OCI-LY7 (cell line): ENCODE results near the gene KLLN. TPM values are rescaled to one million over a fixed set of nuclear protein-coding genes. Genes with fewer than 3 reads are reported as not detected.

Experiments used
- BruUV-seq: library from RNA; stranded (reverse); fragments of 400-500 nt; replicated peaks from 2 replicates; lab custom pipeline; 2021; lab: Mats Ljungman, UMichigan
- CTCF ChIA-PET: fragments of 300-600 bp; sonication (Branson Sonifier 250); formaldehyde crosslinking; loops from one replicate; lab custom pipeline; 2022; ENCODE audit warnings: antibody characterized with exemption; ENCODE audit not compliant: unreplicated experiment; lab: Charles Lee
- POLR2A ChIA-PET: fragments of 300-600 bp; sonication (Branson Sonifier 250); formaldehyde crosslinking; loops from one replicate; lab custom pipeline; 2022; ENCODE audit warnings: antibody characterized with exemption; lab: Charles Lee
- DNase-seq: peaks from one replicate; pipeline ENCODE4 v3.0.0-alpha.2; 2015; ENCODE audit warnings: low spot score
- H2AFZ ChIP-seq: fragments of 200-600 bp; sonication (generic), shearing (Covaris generic); 2 replicates; pipeline ENCODE4 v1.6.1; 2014; ENCODE audit warnings: mild to moderate bottlenecking, antibody characterized with exemption, low read length, moderate library complexity
- H3K27ac ChIP-seq: fragments of 200-600 bp; sonication (generic); 2 replicates; pipeline ENCODE4 v1.5.1; 2014; ENCODE audit warnings: mixed run types, low read depth, mild to moderate bottlenecking, moderate library complexity, low read length, inconsistent platforms; ENCODE audit not compliant: poor library complexity, severe bottlenecking
- H3K36me3 ChIP-seq: fragments of 200-600 bp; sonication (generic); 2 replicates; pipeline ENCODE4 v1.6.1; 2014; ENCODE audit warnings: mild to moderate bottlenecking, antibody characterized with exemption, low read length, moderate library complexity, mixed read lengths; ENCODE audit not compliant: insufficient read depth
- H3K4me1 ChIP-seq: fragments of 200-600 bp; sonication (generic); 2 replicates; pipeline ENCODE4 v1.5.1; 2014; ENCODE audit warnings: mild to moderate bottlenecking, low read length; ENCODE audit not compliant: insufficient read depth, poor library complexity, severe bottlenecking
- H3K4me2 ChIP-seq: fragments of 200-600 bp; sonication (generic); 2 replicates; pipeline ENCODE4 v1.6.1; 2014; ENCODE audit warnings: mild to moderate bottlenecking, low read length
- H3K4me3 ChIP-seq: fragments of 200-600 bp; sonication (generic); 2 replicates; pipeline ENCODE4 v1.5.1; 2014; ENCODE audit warnings: mild to moderate bottlenecking, low read depth, low read length; ENCODE audit not compliant: poor library complexity, severe bottlenecking
- H3K79me2 ChIP-seq: fragments of 200-600 bp; sonication (generic); 2 replicates; pipeline ENCODE4 v1.6.1; 2016; ENCODE audit warnings: low read depth, mild to moderate bottlenecking, low read length, moderate library complexity, mixed read lengths; ENCODE audit not compliant: insufficient read depth
- H3K9me2 ChIP-seq: fragments of 200-600 bp; sonication (generic); 2 replicates; pipeline ENCODE4 v1.6.1; 2016; ENCODE audit warnings: mild to moderate bottlenecking, low read length, mixed read lengths; ENCODE audit not compliant: insufficient read depth
- H3K9me3 ChIP-seq: fragments of 200-600 bp; sonication (generic); 2 replicates; pipeline ENCODE4 v1.6.1; 2014; ENCODE audit warnings: mild to moderate bottlenecking, mixed run types, low read length, mixed read lengths
- H4K20me1 ChIP-seq: fragments of 200-600 bp; sonication (generic); 2 replicates; pipeline ENCODE4 v1.6.1; 2014; ENCODE audit warnings: mild to moderate bottlenecking, antibody characterized with exemption, low read length, moderate library complexity, mixed read lengths; ENCODE audit not compliant: insufficient read depth
- CTCF ChIP-seq: fragments of 200-600 bp; sonication (generic); conservative IDR thresholded peaks from 2 replicates; pipeline ENCODE4 v1.5.1; 2014; ENCODE audit warnings: mild to moderate bottlenecking, antibody characterized with exemption, low read length, moderate library complexity, mixed read lengths
- EZH2phosphoT487 ChIP-seq: fragments of 200-600 bp; sonication (generic); IDR thresholded peaks from 2 replicates; pipeline ENCODE4 v1.6.1; 2018; ENCODE audit warnings: low read depth, borderline replicate concordance, mild to moderate bottlenecking, mixed run types, antibody characterized with exemption, low read length, moderate library complexity, mixed read lengths
- intact Hi-C: fragments of 100-400 bp; cut with micrococcal nuclease; formaldehyde crosslinking; loops from one replicate; pipeline ENCODE4 v1.10.0; 2022; ENCODE audit not compliant: unreplicated experiment
- total RNA-seq, 2 experiments: library from RNA; depleted of rRNA in 1 of 2; stranded (reverse); fragments of >200 nt in 1 of 2; shearing (Covaris generic) in 1 of 2; gene quantifications; 2 replicates each; pipeline ENCODE4 v1.2.3, GENCODE V29; 2014 to 2022

The KLLN gene
- total RNA-seq, 2 experiments from 2014 or later: 3.8 to 5.5 TPM

GRCh38 chr10:87842220-87842641 is 21.1 kb downstream of the KLLN start:
- H3K9me2 ChIP-seq: no peaks in the 10 kb centered on the region
- H3K9me3 ChIP-seq: no peaks in the 10 kb centered on the region
- BruUV-seq: no TSS peak
- no peak overlapping the region for H2AFZ ChIP-seq
- peaks cover 6% of the 10 kb centered on the region for H3K4me1 ChIP-seq
- CTCF ChIA-PET: no interaction called here
- H3K27ac ChIP-seq: no peak overlapping the region
- no peaks in the 10 kb centered on the region for H3K36me3 ChIP-seq
- H4K20me1 ChIP-seq: no peaks in the 10 kb centered on the region
- no peak for DNase-seq
- TF ChIP-seq CTCF (no peak), EZH2phosphoT487 (no peak)
- POLR2A ChIA-PET: interaction anchor here (0.7 to 3.4 kb wide), 7 partner anchors 8 to 482 kb away, joined by 3 to 13 read pairs (median 3); no protein-coding TSS in a partner anchor
- H3K79me2 ChIP-seq: no peaks in the 10 kb centered on the region
- H3K4me2 ChIP-seq: no peak overlapping the region
- intact Hi-C loops: no loop called here
- H3K4me3 ChIP-seq: no peak overlapping the region

- no peak for TF ChIP-seq CTCF
- no peak for TF ChIP-seq EZH2phosphoT487
Measured at GRCh38 chr10:87841186-87841585, 22.1 kb downstream of the KLLN start.

GRCh38 chr10:87838650-87839049 is 24.7 kb downstream of the KLLN start:
- Histone ChIP-seq H3K9me3 (no peaks in the 10 kb centered on the region), H3K4me3 (no peak overlapping the region), H3K36me3 (no peaks in the 10 kb centered on the region), H3K79me2 (no peaks in the 10 kb centered on the region), H2AFZ (no peak overlapping the region), H3K4me2 (no peak overlapping the region), H3K4me1 (peaks cover 7% of the 10 kb centered on the region), H4K20me1 (no peaks in the 10 kb centered on the region), H3K9me2 (no peaks in the 10 kb centered on the region), H3K27ac (no peak overlapping the region)
- CTCF ChIA-PET: no interaction called here
- BruUV-seq: no TSS peak
- no peak for TF ChIP-seq EZH2phosphoT487
- no peak for TF ChIP-seq CTCF
- POLR2A ChIA-PET: interaction anchor here (0.5 to 1.2 kb wide), 11 partner anchors 11 to 1550 kb away, joined by 3 to 4 read pairs (median 3); no protein-coding TSS in a partner anchor
- intact Hi-C loops: no loop called here
- no peak for DNase-seq

More at GRCh38 chr10:87841186-87841585, 22.1 kb downstream of the KLLN start:
- no peak for DNase-seq
- H3K79me2 ChIP-seq: no peaks in the 10 kb centered on the region
- no peak overlapping the region for H3K4me3 ChIP-seq
- no TSS peak for BruUV-seq
- ChIA-PET POLR2A (interaction anchor here (0.7 to 3.4 kb wide), 4 partner anchors 9 to 719 kb away, joined by 3 to 13 read pairs (median 6); no protein-coding TSS in a partner anchor), CTCF (no interaction called here)
- H3K4me2 ChIP-seq: no peak overlapping the region
- H3K27ac ChIP-seq: no peak overlapping the region
- H3K9me2 ChIP-seq: no peaks in the 10 kb centered on the region
- no peak overlapping the region for H2AFZ ChIP-seq
- no peaks in the 10 kb centered on the region for H3K36me3 ChIP-seq
- peaks cover 7% of the 10 kb centered on the region for H3K4me1 ChIP-seq
- no peaks in the 10 kb centered on the region for H4K20me1 ChIP-seq
- no peaks in the 10 kb centered on the region for H3K9me3 ChIP-seq
- intact Hi-C loops: no loop called here
